Upper lobe of left lung (tissue), 4 donors: ENCODE results near the gene SPAG16.

Source experiments
- EP300 ChIP-seq, 4 donors: sonication (generic); formaldehyde crosslinking; IDR thresholded peaks; one replicate each; pipeline ENCODE4 v1.5.1; 2017; ENCODE audit warnings: antibody characterized with exemption in 4 of 4, control low read depth in 2 of 4
- POLR2A ChIP-seq, 4 donors: fragments of 450-650 bp; IDR thresholded peaks; one replicate each; pipeline ENCODE4 v1.5.1; 2016 to 2017; ENCODE audit warnings: antibody characterized with exemption in 4 of 4, mild to moderate bottlenecking in 2 of 4
- POLR2AphosphoS5 ChIP-seq, 2 donors: sonication (generic); formaldehyde crosslinking; IDR thresholded peaks; one replicate each; pipeline ENCODE4 v1.5.1; 2017; ENCODE audit warnings: antibody characterized with exemption in 2 of 2
- TF ChIP-seq, protein P1 (sequence below), 6 experiments: fragments of 450-650 bp in 4 of 6; fragments of 200-600 bp in 2 of 6; sonication (generic) in 2 of 6; IDR thresholded peaks; one replicate each; pipeline ENCODE4 v1.5.1; 2016 to 2019; ENCODE audit warnings: antibody characterized with exemption in 6 of 6

DNA sequence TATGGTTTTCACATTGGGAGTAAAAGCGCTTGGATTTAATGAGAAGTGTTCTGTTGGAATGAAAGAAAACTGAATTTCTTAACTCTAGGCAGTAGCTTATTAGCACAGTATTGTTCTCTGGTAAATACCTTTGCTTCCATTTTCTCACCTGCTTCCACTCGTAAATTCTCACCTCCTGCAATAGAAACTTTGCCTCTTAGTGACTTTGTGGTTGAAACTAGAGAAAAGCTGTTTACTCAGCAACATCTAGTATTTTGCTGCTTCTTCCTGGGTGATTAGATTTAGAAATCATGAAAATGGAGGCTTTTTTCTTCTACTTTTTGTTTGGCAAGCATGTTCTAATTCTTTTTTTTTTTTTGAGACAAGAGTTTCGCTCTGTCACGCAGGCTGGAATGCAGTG is 385.4 kb downstream of the SPAG16 start:
- TF ChIP-seq, protein P1, sequence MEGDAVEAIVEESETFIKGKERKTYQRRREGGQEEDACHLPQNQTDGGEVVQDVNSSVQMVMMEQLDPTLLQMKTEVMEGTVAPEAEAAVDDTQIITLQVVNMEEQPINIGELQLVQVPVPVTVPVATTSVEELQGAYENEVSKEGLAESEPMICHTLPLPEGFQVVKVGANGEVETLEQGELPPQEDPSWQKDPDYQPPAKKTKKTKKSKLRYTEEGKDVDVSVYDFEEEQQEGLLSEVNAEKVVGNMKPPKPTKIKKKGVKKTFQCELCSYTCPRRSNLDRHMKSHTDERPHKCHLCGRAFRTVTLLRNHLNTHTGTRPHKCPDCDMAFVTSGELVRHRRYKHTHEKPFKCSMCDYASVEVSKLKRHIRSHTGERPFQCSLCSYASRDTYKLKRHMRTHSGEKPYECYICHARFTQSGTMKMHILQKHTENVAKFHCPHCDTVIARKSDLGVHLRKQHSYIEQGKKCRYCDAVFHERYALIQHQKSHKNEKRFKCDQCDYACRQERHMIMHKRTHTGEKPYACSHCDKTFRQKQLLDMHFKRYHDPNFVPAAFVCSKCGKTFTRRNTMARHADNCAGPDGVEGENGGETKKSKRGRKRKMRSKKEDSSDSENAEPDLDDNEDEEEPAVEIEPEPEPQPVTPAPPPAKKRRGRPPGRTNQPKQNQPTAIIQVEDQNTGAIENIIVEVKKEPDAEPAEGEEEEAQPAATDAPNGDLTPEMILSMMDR (IDR thresholded peaks at IDR 0.05), result no peak
- TF ChIP-seq POLR2AphosphoS5 (IDR thresholded peaks at IDR 0.05) (no peak), POLR2A (IDR thresholded peaks at IDR 0.05) (no peak), EP300 (IDR thresholded peaks at IDR 0.05) (no peak)
